K562 (cell line): Measurements from ENCODE around the gene CSTF2T. TPM values are rescaled to one million over a fixed set of nuclear protein-coding genes. Genes with fewer than 3 reads are reported as not detected.

Experiments used
- ATAC-seq: fragments of 200-7000 bp; cut with Tn5 transposase; 3 replicates; pipeline ENCODE4 v1.9.1; 2020; ENCODE audit warnings: moderate library complexity
- BruUV-seq: library from RNA; stranded (reverse); fragments of 400-500 nt; replicated peaks from 2 replicates; lab custom pipeline; 2021; lab: Mats Ljungman, UMichigan
- CTCF ChIA-PET: fragments of 300-600 bp; formaldehyde crosslinking; extraction: SDS; loops from one replicate; lab custom pipeline; 2021; ENCODE audit warnings: low intra/inter-chr PET ratio; lab: Yijun Ruan, JAX
- POLR2A ChIA-PET: fragments of 300-600, 350-650 bp; sonication (Branson Sonifier 250); formaldehyde crosslinking; extraction: SDS; loops from one replicate; lab custom pipeline; 2021; ENCODE audit warnings: antibody characterized with exemption, inconsistent platforms; lab: Yijun Ruan, JAX
- DNase-seq, 4 experiments: peaks; one replicate each; pipeline versions ENCODE4 v3.0.0 to v3.0.0-alpha.2; 2011 to 2018; ENCODE audit warnings: low spot score in 3 of 4, mixed read lengths in 3 of 4; ENCODE audit errors: extremely low read depth in 1 of 4
- FAIRE-seq: peaks from 2 replicates; lab custom pipeline; 2011; peaks lifted over from hg19 to GRCh38; lab: Jason Lieb, UNC
- H2AFZ ChIP-seq: 2 replicates; pipeline ENCODE4 v1.6.0; 2011; ENCODE audit warnings: low read depth, low read length, control low read depth, inconsistent platforms
- H3K27ac ChIP-seq: fragments of 200-600 bp; 3 replicates; pipeline ENCODE4 v1.8.0; 2011; ENCODE audit warnings: low read depth, mild to moderate bottlenecking, control low read depth, inconsistent platforms, low read length, moderate library complexity, mixed read lengths; ENCODE audit errors: extremely low read depth
- H3K27me3 ChIP-seq, 2 experiments: fragments of 300-600 bp in 1 of 2; 2 replicates in 1 of 2; 3 replicates in 1 of 2; pipeline versions ENCODE4 v1.6.0 to v1.8.0; 2011; ENCODE audit warnings: inconsistent platforms in 2 of 2, low read length in 2 of 2, mild to moderate bottlenecking in 1 of 2, mixed read lengths in 1 of 2, moderate library complexity in 1 of 2; ENCODE audit not compliant: control insufficient read depth in 2 of 2, insufficient read depth in 2 of 2
- H3K36me3 ChIP-seq: fragments of 300-600 bp; 3 replicates; pipeline ENCODE4 v1.8.0; 2011; ENCODE audit warnings: mild to moderate bottlenecking, low read length, inconsistent platforms; ENCODE audit not compliant: control insufficient read depth, insufficient read depth
- H3K4me1 ChIP-seq, 2 experiments: fragments of 200-600 bp in 1 of 2; replicated peaks in 1 of 2; 2 replicates in 1 of 2; 3 replicates in 1 of 2; pipeline versions ENCODE4 v1.5.1 to v1.8.0; 2011; ENCODE audit warnings: inconsistent platforms in 2 of 2, low read length in 2 of 2, mild to moderate bottlenecking in 1 of 2, mixed read lengths in 1 of 2, moderate library complexity in 1 of 2; ENCODE audit not compliant: control insufficient read depth in 2 of 2, insufficient read depth in 2 of 2
- H3K4me2 ChIP-seq: 2 replicates; pipeline ENCODE4 v1.6.1; 2011; ENCODE audit warnings: low read length, control low read depth, inconsistent platforms, mixed read lengths; ENCODE audit not compliant: insufficient read depth
- H3K4me3 ChIP-seq: fragments of 200-600 bp; sonication (generic), shearing (Covaris generic); 2 replicates; pipeline ENCODE4 v1.5.1; 2016; ENCODE audit warnings: control low read depth, inconsistent platforms
- H3K79me2 ChIP-seq: fragments of 200-600 bp; 3 replicates; pipeline ENCODE4 v1.8.0; 2011; ENCODE audit warnings: low read length, inconsistent platforms; ENCODE audit not compliant: control insufficient read depth, insufficient read depth
- H3K9ac ChIP-seq, 2 experiments: 2 replicates each; pipeline versions ENCODE4 v1.6.0 to v1.6.1; 2011; ENCODE audit warnings: low read depth in 2 of 2, low read length in 2 of 2, control low read depth in 1 of 2, inconsistent platforms in 1 of 2, mild to moderate bottlenecking in 1 of 2, mixed read lengths in 1 of 2; ENCODE audit not compliant: insufficient read depth in 1 of 2
- H3K9me1 ChIP-seq: one replicate; pipeline ENCODE4 v1.6.0; 2011; ENCODE audit warnings: inconsistent platforms, mild to moderate bottlenecking, low read length, moderate library complexity; ENCODE audit not compliant: control insufficient read depth, insufficient read depth
- H3K9me3 ChIP-seq: replicated peaks from 2 replicates; pipeline ENCODE4 v1.5.1; 2011; ENCODE audit warnings: low read depth, low read length, inconsistent platforms; ENCODE audit not compliant: control insufficient read depth, insufficient read depth
- H4K20me1 ChIP-seq: replicated peaks from 2 replicates; pipeline ENCODE4 v1.6.1; 2011; ENCODE audit warnings: low read length, inconsistent platforms, mixed read lengths; ENCODE audit not compliant: control insufficient read depth, insufficient read depth
- ARID1B ChIP-seq: fragments of 450-650 bp; IDR thresholded peaks from 2 replicates; pipeline ENCODE4 v1.6.1; 2016; ENCODE audit warnings: antibody characterized with exemption, mild to moderate bottlenecking, inconsistent platforms
- ASH1L ChIP-seq: fragments of 450-650 bp; IDR thresholded peaks from 2 replicates; pipeline ENCODE4 v1.6.1; 2018; ENCODE audit warnings: borderline replicate concordance, mild to moderate bottlenecking, low read depth; ENCODE audit not compliant: partially characterized antibody
- KLF10 ChIP-seq: fragments of 250-450 bp; sonication (Bioruptor Pico); IDR thresholded peaks from 2 replicates; pipeline ENCODE4 v1.6.1; 2021; ENCODE audit warnings: matching md5 sums
- RBFOX2 ChIP-seq: fragments of 200-400 bp; formaldehyde crosslinking; IDR thresholded peaks from 2 replicates; pipeline ENCODE4 v1.6.1; 2017; ENCODE audit warnings: low read depth, mild to moderate bottlenecking, low read length, moderate library complexity
- SMARCA5 ChIP-seq: fragments of 450-650 bp; IDR thresholded peaks from 2 replicates; pipeline ENCODE4 v1.6.1; 2016
- ZNF551 ChIP-seq: fragments of 250-450 bp; sonication (Bioruptor Pico); IDR thresholded peaks from 2 replicates; pipeline ENCODE4 v1.5.0; 2021; ENCODE audit warnings: mild to moderate bottlenecking, moderate library complexity
- WGBS: fragments of 100-300 bp; shearing (Covaris generic); methylation state at CpG from one replicate; pipeline ENCODE4 v1.1.6; 2016; ENCODE audit warnings: low coverage, mixed read lengths; ENCODE audit not compliant: insufficient coverage; ENCODE audit errors: missing lambda C conversion rate; 5-methylcytosine and 5-hydroxymethylcytosine counted together
- in situ Hi-C: fragments of 300-500 bp; cut with MboI; formaldehyde crosslinking; loops from 4 replicates; pipeline ENCODE4 v1.15.0; 2018; ENCODE audit warnings: inconsistent platforms, mixed read lengths
- intact Hi-C: fragments of 100-400 bp; cut with micrococcal nuclease; formaldehyde crosslinking; loops from 2 replicates; pipeline ENCODE4 v1.14.2; 2022
- polyA plus RNA-seq, 8 experiments: library from polyadenylated mRNA; depleted of rRNA in 4 of 8; stranded (reverse) in 5 of 8; unstranded in 3 of 8; fragments of >200 nt; fragmentation: Nextera tagmentation in 2 of 8; fragmentation: Illumina TruSeq in 1 of 8; extraction: Ambion mirVana in 2 of 8; extraction: Trizol in 1 of 8; gene quantifications; 2 replicates each; pipeline versions ENCODE4 v1.2.1 to v1.2.3, GENCODE V29; 2011 to 2014; ENCODE audit warnings: inconsistent platforms in 1 of 8, missing spikeins in 1 of 8
- total RNA-seq, 7 experiments: library from RNA; depleted of rRNA in 6 of 7; stranded (reverse); fragments of >200 nt in 6 of 7; fragmentation: Illumina TruSeq in 2 of 7; extraction: Trizol in 2 of 7; gene quantifications; 2 replicates each; pipeline versions ENCODE4 v1.2.1 to v1.2.3, GENCODE V29; 2011 to 2021; ENCODE audit warnings: low replicate concordance in 1 of 7
- TF ChIP-seq, protein P1 (sequence below): sonication (generic); formaldehyde crosslinking; IDR thresholded peaks from 2 replicates; pipeline ENCODE4 v1.8.0; 2022; ENCODE audit warnings: missing genetic modification reagents, mild to moderate bottlenecking, moderate library complexity, borderline replicate concordance
- TF ChIP-seq, protein P2 (sequence below): sonication (generic); formaldehyde crosslinking; IDR thresholded peaks from 2 replicates; pipeline ENCODE4 v1.8.0; 2022; ENCODE audit warnings: mild to moderate bottlenecking, low read depth, missing genetic modification reagents
- TF ChIP-seq, protein P3 (sequence below): fragments of 250-450 bp; sonication (Bioruptor Pico); IDR thresholded peaks from 2 replicates; pipeline ENCODE4 v1.5.1; 2021; ENCODE audit warnings: mild to moderate bottlenecking
- TF ChIP-seq, protein P4 (sequence below): fragments of 250-450 bp; sonication (Bioruptor Pico); IDR thresholded peaks from 2 replicates; pipeline ENCODE4 v1.4.0; 2020; ENCODE audit warnings: mild to moderate bottlenecking, moderate library complexity, borderline replicate concordance

Gene CSTF2T
- total and polyA plus RNA-seq, 9 of the 15 experiments (the other 6 are each of a cell fraction or from before 2014, with no cell fraction given), result 10.3 to 32.4 (median 24.2) TPM

DNA sequence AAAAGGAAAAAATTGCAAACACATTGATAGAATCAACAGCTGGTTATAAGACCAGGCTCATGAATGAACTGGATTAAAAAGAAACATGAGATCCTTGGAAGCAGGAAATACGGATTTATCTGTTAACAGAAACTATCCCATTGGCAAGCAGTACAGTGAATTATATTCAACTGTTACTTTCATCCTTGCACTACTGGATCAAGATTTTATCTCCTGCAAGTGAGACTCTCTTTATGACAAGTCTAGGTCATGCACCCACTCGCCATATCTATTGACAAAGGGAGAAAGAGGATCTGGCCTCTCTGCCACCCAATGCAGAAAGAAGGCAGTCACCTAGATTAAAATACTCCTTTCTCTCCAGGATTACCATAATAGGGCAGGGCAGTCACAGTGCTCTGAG, 41.4 kb downstream of the CSTF2T start:
- no peak overlapping the region for H3K9ac ChIP-seq
- no peak overlapping the region for H3K27ac ChIP-seq
- no peak overlapping the region for H3K4me2 ChIP-seq
- no peaks in the 10 kb centered on the region for H3K9me3 ChIP-seq
- no TSS peak for BruUV-seq
- no peaks in the 10 kb centered on the region for H4K20me1 ChIP-seq
- no peaks in the 10 kb centered on the region for H3K27me3 ChIP-seq
- in situ Hi-C loops, result no loop called here
- POLR2A ChIA-PET, result no interaction called here
- 3% methylated on average over 2 of the region's 2 CpGs for WGBS
- H3K9me1 ChIP-seq, result no peaks in the 10 kb centered on the region
- intact Hi-C loops, result no loop called here
- no peaks in the 10 kb centered on the region for H3K79me2 ChIP-seq
- CTCF ChIA-PET, result no interaction called here
- H2AFZ ChIP-seq, result no peak overlapping the region
- no peaks in the 10 kb centered on the region for H3K36me3 ChIP-seq
- FAIRE-seq (no peak), ATAC-seq (no peak), DNase-seq (no peak)
- TF ChIP-seq, protein P1, sequence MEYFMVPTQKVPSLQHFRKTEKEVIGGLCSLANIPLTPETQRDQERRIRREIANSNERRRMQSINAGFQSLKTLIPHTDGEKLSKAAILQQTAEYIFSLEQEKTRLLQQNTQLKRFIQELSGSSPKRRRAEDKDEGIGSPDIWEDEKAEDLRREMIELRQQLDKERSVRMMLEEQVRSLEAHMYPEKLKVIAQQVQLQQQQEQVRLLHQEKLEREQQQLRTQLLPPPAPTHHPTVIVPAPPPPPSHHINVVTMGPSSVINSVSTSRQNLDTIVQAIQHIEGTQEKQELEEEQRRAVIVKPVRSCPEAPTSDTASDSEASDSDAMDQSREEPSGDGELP (CRISPR knock-in tag), result no peak
- H3K4me3 ChIP-seq, result no peak overlapping the region
- no peaks in the 10 kb centered on the region for H3K4me1 ChIP-seq

DNA sequence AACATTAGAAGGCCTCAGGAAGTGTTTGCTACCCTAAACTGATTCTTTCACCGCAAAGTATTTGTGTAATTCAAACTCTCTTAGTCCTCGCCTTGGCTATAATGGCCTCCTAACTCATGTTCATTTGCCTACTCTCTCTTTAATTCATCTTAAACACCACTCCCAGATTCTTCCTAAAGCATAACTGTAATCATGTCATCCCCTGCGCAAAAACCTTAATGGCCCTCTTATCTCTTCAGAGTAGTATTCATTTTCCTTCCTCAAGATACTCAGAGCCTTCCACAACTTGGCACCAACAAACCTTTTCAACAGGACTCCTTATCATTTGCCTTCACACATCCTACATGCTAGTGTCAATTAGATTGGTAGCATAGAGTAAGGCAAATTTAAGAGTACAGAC, 42.9 kb downstream of the CSTF2T start:
- Histone ChIP-seq H4K20me1 (no peaks in the 10 kb centered on the region), H3K4me2 (no peak overlapping the region), H3K4me1 (no peaks in the 10 kb centered on the region), H3K9ac (no peak overlapping the region), H3K9me3 (no peaks in the 10 kb centered on the region), H3K79me2 (no peaks in the 10 kb centered on the region), H2AFZ (no peak overlapping the region), H3K36me3 (no peaks in the 10 kb centered on the region), H3K27ac (no peak overlapping the region), H3K4me3 (no peak overlapping the region), H3K9me1 (no peaks in the 10 kb centered on the region), H3K27me3 (no peaks in the 10 kb centered on the region)
- intact Hi-C loops, result no loop called here
- no peak for FAIRE-seq
- in situ Hi-C loops, result no loop called here
- CTCF ChIA-PET, result no interaction called here
- DNase-seq, result no peak
- 0% methylated on average over 3 of the region's 3 CpGs for WGBS
- POLR2A ChIA-PET, result interaction anchor here (0.8 kb wide), 1 partner anchor 25 kb away, joined by 3 read pairs; no protein-coding TSS in a partner anchor
- no peak for ATAC-seq
- no TSS peak for BruUV-seq
- TF ChIP-seq RBFOX2 (no peak), ARID1B (no peak), SMARCA5 (no peak), ZNF551 (CRISPR knock-in tag) (no peak), ASH1L (no peak), KLF10 (CRISPR knock-in tag) (no peak)
- TF ChIP-seq, protein P2, sequence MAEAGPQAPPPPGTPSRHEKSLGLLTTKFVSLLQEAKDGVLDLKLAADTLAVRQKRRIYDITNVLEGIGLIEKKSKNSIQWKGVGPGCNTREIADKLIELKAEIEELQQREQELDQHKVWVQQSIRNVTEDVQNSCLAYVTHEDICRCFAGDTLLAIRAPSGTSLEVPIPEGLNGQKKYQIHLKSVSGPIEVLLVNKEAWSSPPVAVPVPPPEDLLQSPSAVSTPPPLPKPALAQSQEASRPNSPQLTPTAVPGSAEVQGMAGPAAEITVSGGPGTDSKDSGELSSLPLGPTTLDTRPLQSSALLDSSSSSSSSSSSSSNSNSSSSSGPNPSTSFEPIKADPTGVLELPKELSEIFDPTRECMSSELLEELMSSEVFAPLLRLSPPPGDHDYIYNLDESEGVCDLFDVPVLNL (CRISPR knock-in tag), result no peak
- TF ChIP-seq, protein P3, sequence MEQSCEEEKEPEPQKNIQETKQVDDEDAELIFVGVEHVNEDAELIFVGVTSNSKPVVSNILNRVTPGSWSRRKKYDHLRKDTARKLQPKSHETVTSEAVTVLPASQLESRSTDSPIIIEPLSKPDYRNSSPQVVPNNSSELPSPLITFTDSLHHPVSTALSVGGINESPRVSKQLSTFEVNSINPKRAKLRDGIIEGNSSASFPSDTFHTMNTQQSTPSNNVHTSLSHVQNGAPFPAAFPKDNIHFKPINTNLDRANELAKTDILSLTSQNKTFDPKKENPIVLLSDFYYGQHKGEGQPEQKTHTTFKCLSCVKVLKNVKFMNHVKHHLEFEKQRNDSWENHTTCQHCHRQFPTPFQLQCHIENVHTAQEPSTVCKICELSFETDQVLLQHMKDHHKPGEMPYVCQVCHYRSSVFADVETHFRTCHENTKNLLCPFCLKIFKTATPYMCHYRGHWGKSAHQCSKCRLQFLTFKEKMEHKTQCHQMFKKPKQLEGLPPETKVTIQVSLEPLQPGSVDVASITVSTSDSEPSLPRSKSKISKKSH (CRISPR knock-in tag), result no peak
- TF ChIP-seq, protein P4, sequence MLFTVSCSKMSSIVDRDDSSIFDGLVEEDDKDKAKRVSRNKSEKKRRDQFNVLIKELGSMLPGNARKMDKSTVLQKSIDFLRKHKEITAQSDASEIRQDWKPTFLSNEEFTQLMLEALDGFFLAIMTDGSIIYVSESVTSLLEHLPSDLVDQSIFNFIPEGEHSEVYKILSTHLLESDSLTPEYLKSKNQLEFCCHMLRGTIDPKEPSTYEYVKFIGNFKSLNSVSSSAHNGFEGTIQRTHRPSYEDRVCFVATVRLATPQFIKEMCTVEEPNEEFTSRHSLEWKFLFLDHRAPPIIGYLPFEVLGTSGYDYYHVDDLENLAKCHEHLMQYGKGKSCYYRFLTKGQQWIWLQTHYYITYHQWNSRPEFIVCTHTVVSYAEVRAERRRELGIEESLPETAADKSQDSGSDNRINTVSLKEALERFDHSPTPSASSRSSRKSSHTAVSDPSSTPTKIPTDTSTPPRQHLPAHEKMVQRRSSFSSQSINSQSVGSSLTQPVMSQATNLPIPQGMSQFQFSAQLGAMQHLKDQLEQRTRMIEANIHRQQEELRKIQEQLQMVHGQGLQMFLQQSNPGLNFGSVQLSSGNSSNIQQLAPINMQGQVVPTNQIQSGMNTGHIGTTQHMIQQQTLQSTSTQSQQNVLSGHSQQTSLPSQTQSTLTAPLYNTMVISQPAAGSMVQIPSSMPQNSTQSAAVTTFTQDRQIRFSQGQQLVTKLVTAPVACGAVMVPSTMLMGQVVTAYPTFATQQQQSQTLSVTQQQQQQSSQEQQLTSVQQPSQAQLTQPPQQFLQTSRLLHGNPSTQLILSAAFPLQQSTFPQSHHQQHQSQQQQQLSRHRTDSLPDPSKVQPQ (CRISPR knock-in tag), result no peak
